AG04449 (cell line): Measurements from ENCODE around the gene MIPEP.
"Not testable (repeated sequence)": the region's sequence is repeated elsewhere in the genome, so short reads cannot be mapped to it uniquely, and the experiment has no call there.

ENCODE experiments used
- CTCF ChIA-PET: fragments of 350-600 bp; formaldehyde crosslinking; extraction: SDS; loops from one replicate; lab custom pipeline; 2021; ENCODE audit warnings: antibody characterized with exemption; lab: Yijun Ruan, JAX
- POLR2A ChIA-PET: fragments of 400-600, 350-600 bp; formaldehyde crosslinking; extraction: SDS; loops from one replicate; lab custom pipeline; 2020; ENCODE audit warnings: antibody characterized with exemption, inconsistent platforms; lab: Yijun Ruan, JAX
- DNase-seq: peaks from one replicate; pipeline ENCODE4 v3.0.0-alpha.2; 2010; ENCODE audit warnings: low read depth, low spot score
- H3K4me3 ChIP-seq: 2 replicates; pipeline ENCODE4 v1.5.1; 2011; ENCODE audit warnings: low read depth, mild to moderate bottlenecking, control low read depth, low read length
- TF ChIP-seq, protein P1 (sequence below): IDR thresholded peaks from one replicate; pipeline ENCODE4 v1.5.1; 2011; ENCODE audit warnings: mild to moderate bottlenecking, moderate library complexity, low read length, control low read depth, inconsistent platforms; ENCODE audit not compliant: insufficient read depth; ENCODE audit errors: missing control alignments

Gene MIPEP

DNA sequence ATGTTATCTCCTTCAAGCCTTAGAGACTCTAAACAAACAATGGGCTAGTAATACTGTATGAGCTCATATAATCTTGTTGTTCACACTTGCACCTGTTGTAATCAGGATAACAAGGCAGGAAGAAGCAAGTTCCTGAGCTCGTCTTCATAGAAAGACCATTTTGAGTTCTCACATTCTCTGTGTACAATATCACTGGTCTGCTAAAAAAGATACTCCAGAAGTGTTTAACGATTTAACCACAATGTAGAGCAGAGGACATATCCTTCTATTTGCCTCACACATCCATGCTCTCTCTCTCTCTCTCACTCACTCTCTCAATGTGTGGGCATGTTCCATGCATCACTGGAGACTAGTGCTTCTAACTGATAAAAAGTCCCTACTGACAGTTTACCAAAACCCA is 122.9 kb downstream of the MIPEP start:
- DNase-seq, result no peak
- H3K4me3 ChIP-seq, result no peak overlapping the region
- ChIA-PET POLR2A (no interaction called here), CTCF (interaction anchor here (1.5 kb wide), 1 partner anchor 189 kb away, joined by 3 read pairs; no protein-coding TSS in a partner anchor)
- TF ChIP-seq, protein P1, sequence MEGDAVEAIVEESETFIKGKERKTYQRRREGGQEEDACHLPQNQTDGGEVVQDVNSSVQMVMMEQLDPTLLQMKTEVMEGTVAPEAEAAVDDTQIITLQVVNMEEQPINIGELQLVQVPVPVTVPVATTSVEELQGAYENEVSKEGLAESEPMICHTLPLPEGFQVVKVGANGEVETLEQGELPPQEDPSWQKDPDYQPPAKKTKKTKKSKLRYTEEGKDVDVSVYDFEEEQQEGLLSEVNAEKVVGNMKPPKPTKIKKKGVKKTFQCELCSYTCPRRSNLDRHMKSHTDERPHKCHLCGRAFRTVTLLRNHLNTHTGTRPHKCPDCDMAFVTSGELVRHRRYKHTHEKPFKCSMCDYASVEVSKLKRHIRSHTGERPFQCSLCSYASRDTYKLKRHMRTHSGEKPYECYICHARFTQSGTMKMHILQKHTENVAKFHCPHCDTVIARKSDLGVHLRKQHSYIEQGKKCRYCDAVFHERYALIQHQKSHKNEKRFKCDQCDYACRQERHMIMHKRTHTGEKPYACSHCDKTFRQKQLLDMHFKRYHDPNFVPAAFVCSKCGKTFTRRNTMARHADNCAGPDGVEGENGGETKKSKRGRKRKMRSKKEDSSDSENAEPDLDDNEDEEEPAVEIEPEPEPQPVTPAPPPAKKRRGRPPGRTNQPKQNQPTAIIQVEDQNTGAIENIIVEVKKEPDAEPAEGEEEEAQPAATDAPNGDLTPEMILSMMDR, result no peak

DNA sequence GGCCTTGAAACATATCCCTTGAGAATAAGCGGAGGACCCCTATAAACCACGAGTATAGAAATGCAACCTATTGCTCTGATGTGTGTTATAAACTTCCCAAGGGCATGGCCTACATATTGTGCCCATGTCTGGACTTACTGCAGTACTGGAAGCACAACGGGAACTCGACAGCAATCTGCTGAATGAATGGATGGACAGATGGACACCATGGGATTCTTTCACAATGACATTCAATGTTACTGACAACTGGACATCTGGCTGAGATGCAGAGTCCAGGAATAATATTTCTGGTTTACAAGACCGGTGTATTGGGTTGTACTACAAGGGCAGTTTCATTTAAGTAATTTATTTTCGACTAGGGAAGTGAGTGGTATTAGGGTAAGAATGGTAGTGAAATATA is 123.7 kb downstream of the MIPEP start:
- ChIA-PET POLR2A (no interaction called here), CTCF (interaction anchor here (1.2 kb wide), 1 partner anchor 25 kb away, joined by 3 read pairs; no protein-coding TSS in a partner anchor)
- no peak for DNase-seq
- H3K4me3 ChIP-seq, result no peak overlapping the region
- TF ChIP-seq, protein P1, result no peak

DNA sequence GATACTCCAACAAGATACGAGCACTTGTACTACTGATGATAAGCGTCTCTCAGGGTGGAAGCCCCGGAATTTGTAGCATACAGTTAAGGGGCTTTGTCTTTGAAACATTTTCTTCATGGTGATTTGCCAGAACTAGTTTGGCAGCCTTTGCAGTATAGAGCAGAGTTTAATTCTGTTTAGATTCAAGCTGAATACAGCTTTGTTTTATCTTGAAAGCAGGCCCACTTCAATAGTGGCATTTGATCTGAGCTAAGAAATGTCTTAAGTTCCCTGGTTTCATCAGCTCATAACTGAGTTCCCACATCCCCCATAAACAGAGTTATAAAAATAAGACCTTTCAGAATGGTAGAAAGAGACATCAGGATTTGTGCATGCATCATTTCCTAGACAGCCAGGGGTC is 125.9 kb downstream of the MIPEP start:
- POLR2A ChIA-PET, result no interaction called here
- no peak overlapping the region for H3K4me3 ChIP-seq
- CTCF ChIA-PET, result no interaction called here
- TF ChIP-seq, protein P1, result no peak
- DNase-seq, result no peak

DNA sequence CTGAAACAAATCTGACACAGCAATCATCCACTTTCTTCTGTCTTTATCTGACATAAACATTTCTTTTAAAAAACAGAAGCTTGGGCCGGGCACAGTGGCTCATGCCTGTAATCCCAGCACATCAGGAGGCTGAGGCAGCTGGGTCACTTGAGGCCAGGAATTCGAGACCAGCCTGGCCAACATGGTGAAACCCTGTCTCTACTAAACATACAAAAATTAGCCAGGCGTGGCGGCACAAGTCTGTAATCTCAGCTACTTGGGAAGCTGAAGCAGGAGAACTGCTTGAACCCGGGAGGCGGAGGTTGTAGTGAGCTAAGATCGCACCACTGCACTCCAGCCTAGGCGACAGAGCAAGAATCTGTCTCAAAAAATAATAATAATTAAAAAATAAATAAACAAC is 127.4 kb downstream of the MIPEP start:
- POLR2A ChIA-PET, H3K4me3 ChIP-seq, DNase-seq, CTCF ChIA-PET: not testable (repeated sequence)

DNA sequence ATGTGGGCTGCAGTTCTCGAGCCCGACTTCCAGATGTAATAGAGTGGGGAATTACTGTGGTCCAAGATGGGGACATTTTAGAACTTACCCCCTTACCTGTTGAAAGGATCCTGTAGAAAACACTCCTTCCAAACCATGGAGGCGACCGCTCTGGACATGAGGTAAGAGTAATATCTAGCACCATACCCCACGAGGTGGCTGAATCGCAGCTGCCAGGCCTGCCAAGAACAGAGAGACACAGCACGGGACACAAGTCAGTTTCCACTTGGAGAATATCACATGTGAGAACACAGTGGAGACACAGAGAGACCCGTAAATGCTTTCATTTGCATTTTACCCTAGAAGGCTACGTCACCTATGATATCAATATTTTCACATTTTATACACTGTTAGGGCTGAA is 129.2 kb downstream of the MIPEP start:
- DNase-seq, result no peak
- ChIA-PET POLR2A (no interaction called here), CTCF (no interaction called here)
- TF ChIP-seq, protein P1, result no peak
- H3K4me3 ChIP-seq, result no peak overlapping the region

DNA sequence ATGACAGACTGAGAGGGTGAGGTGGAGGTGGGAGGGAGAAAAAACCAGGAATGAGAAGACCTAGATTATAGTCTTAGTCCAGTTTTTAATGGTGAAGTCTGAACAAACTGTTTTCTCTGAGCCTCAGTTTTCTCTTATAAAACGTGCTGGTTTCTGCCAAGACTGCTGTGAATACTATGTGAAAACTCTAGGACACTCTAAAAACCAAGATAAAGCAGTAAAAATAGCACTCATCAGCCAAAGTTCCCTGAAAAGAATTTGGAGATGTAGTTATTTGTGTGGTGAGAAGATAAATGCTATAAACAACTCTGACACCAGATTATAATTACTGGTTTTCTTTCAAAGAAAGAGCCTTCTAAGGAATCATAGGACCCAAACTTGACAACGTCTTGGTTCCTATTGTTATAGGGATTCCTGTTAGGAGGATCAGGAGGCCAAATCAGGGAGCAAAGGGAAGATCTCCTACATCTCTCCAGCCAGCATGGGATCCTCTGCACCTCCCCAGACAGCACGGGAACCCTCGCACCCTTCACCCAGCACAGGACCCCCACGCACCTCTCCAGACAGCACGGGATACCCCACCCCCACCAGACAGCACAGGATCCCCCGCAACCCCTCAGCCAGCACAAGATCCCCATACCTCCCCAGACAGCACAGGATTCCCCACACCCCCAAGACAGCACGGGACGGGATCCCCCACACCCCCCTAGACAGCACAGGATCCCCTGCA is 130.2 kb downstream of the MIPEP start:
- H3K4me3 ChIP-seq, result no peak overlapping the region
- TF ChIP-seq, protein P1, result no peak
- CTCF ChIA-PET, result no interaction called here
- POLR2A ChIA-PET, result no interaction called here
- DNase-seq, result no peak

DNA sequence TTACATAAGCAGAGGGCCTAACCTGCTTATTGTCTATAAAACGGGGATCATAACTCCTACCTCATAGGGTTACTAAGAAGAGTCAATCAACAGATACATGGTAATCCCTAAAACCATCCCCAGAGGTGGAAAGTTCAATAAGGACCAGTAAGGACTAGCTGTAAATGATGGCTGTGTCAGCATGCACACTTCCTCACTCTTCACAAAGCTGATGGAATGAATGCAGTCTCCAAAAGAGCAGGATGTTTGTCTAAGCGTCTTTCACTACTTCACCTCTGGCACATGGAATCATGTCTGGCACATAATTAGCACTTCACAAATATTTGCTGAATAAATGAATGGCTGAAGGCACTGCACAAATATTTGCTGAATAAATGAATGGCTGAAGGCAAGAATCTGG is 134.2 kb downstream of the MIPEP start:
- no peak overlapping the region for H3K4me3 ChIP-seq
- TF ChIP-seq, protein P1, result no peak
- ChIA-PET CTCF (no interaction called here), POLR2A (no interaction called here)
- DNase-seq, result no peak
